Smooth muscle cell (in vitro differentiated cells): ENCODE measurements around the gene FHOD1. TPM values are rescaled to one million over a fixed set of nuclear protein-coding genes. Genes with fewer than 3 reads are reported as not detected.

ENCODE experiments used
- DNase-seq: peaks from one replicate; lab custom pipeline; 2025; ENCODE audit not compliant: unreplicated experiment; lab: John Stamatoyannopoulos, UW
- H2AFZ ChIP-seq: fragments of 200-600 bp; sonication (generic); 2 replicates; pipeline ENCODE4 v1.6.0; 2016; ENCODE audit warnings: antibody characterized with exemption, low read depth, mild to moderate bottlenecking
- H3F3A ChIP-seq: fragments of 200-600 bp; sonication (generic); 2 replicates; pipeline ENCODE4 v1.6.0; 2017; ENCODE audit warnings: antibody characterized with exemption, low read depth
- H3K27ac ChIP-seq: fragments of 200-600 bp; sonication (generic); 2 replicates; pipeline ENCODE4 v1.5.1; 2016; ENCODE audit warnings: low read depth, mild to moderate bottlenecking
- H3K27me3 ChIP-seq: fragments of 200-600 bp; sonication (generic); 2 replicates; pipeline ENCODE4 v1.6.1; 2016; ENCODE audit warnings: low read depth, mild to moderate bottlenecking
- H3K36me3 ChIP-seq: fragments of 200-600 bp; sonication (generic); 2 replicates; pipeline ENCODE4 v1.5.1; 2016; ENCODE audit warnings: low read depth
- H3K4me1 ChIP-seq: fragments of 200-600 bp; sonication (generic); 2 replicates; pipeline ENCODE4 v1.5.1; 2016; ENCODE audit warnings: low read depth
- H3K4me2 ChIP-seq: fragments of 200-600 bp; sonication (generic); 2 replicates; pipeline ENCODE4 v1.6.0; 2016; ENCODE audit warnings: mild to moderate bottlenecking
- H3K4me3 ChIP-seq: fragments of 200-600 bp; sonication (generic); 2 replicates; pipeline ENCODE4 v1.5.1; 2016; ENCODE audit warnings: mild to moderate bottlenecking
- H3K79me2 ChIP-seq: fragments of 200-600 bp; sonication (generic); 2 replicates; pipeline ENCODE4 v1.6.0; 2016; ENCODE audit warnings: low read depth, mild to moderate bottlenecking
- H3K9ac ChIP-seq: fragments of 200-600 bp; sonication (generic); 2 replicates; pipeline ENCODE4 v1.6.0; 2016; ENCODE audit warnings: low read depth
- H3K9me3 ChIP-seq: fragments of 200-600 bp; sonication (generic); replicated peaks from 2 replicates; pipeline ENCODE4 v1.5.1; 2016; ENCODE audit warnings: low read depth
- H4K20me1 ChIP-seq: fragments of 200-600 bp; sonication (generic); 2 replicates; pipeline ENCODE4 v1.6.0; 2016; ENCODE audit warnings: low read depth
- CTCF ChIP-seq: fragments of 200-600 bp; sonication (generic); IDR thresholded peaks from 2 replicates; pipeline ENCODE4 v1.5.1; 2017; ENCODE audit warnings: borderline replicate concordance, mild to moderate bottlenecking, antibody characterized with exemption; ENCODE audit not compliant: insufficient read depth, poor library complexity, severe bottlenecking
- WGBS: methylation state at CpG from one replicate; pipeline ENCODE4 v1.1.7; 2016; ENCODE audit warnings: low lambda C conversion rate; 5-methylcytosine and 5-hydroxymethylcytosine counted together
- polyA plus RNA-seq: library from polyadenylated mRNA; unstranded; fragments of >200 nt; fragmentation: Nextera tagmentation; extraction: Ambion mirVana; gene quantifications from 2 replicates; pipeline ENCODE4 v1.2.1, GENCODE V29; 2016
- total RNA-seq: library from RNA; depleted of rRNA; stranded (reverse); fragments of >200 nt; gene quantifications from 2 replicates; pipeline ENCODE4 v1.2.3, GENCODE V29; 2014

The FHOD1 gene
- total and polyA plus RNA-seq, 2 experiments from 2014 or later = 16.0 to 23.3 TPM

- Histone ChIP-seq H3K27me3 (no peaks in the 10 kb centered on the region), H3K4me3 (no peak overlapping the region), H3K27ac (no peak overlapping the region), H3K36me3 (no peaks in the 10 kb centered on the region), H3K4me2 (no peak overlapping the region), H4K20me1 (no peaks in the 10 kb centered on the region), H3K4me1 (no peaks in the 10 kb centered on the region), H3K9me3 (no peaks in the 10 kb centered on the region), H3F3A (no peaks in the 10 kb centered on the region), H2AFZ (no peak overlapping the region), H3K79me2 (no peaks in the 10 kb centered on the region), H3K9ac (no peak overlapping the region)
- TF ChIP-seq CTCF = no peak
- WGBS = 95% methylated on average over 27 of the region's 28 CpGs
- DNase-seq = no peak
Observed at GRCh38 chr16:67286441-67287235, 39.4 kb upstream of the FHOD1 start.

- H3K4me2 ChIP-seq = no peak overlapping the region
- no peaks in the 10 kb centered on the region for H3K4me1 ChIP-seq
- no peaks in the 10 kb centered on the region for H4K20me1 ChIP-seq
- H3K36me3 ChIP-seq = no peaks in the 10 kb centered on the region
- H2AFZ ChIP-seq = no peak overlapping the region
- no peaks in the 10 kb centered on the region for H3F3A ChIP-seq
- no peaks in the 10 kb centered on the region for H3K27me3 ChIP-seq
- no peak overlapping the region for H3K27ac ChIP-seq
- DNase-seq = no peak
- no peak overlapping the region for H3K9ac ChIP-seq
- TF ChIP-seq CTCF = peak; percentile 35
- WGBS = 78% methylated on average over 30 of the region's 34 CpGs
- H3K79me2 ChIP-seq = no peaks in the 10 kb centered on the region
- no peaks in the 10 kb centered on the region for H3K9me3 ChIP-seq
- no peak overlapping the region for H3K4me3 ChIP-seq
Observed at GRCh38 chr16:67284699-67285646, 37.7 kb upstream of the FHOD1 start.

- no peaks in the 10 kb centered on the region for H3K27me3 ChIP-seq
- H4K20me1 ChIP-seq = no peaks in the 10 kb centered on the region
- TF ChIP-seq CTCF = no peak
- H2AFZ ChIP-seq = no peak overlapping the region
- 96% methylated on average over 21 of the region's 21 CpGs for WGBS
- no peaks in the 10 kb centered on the region for H3K4me1 ChIP-seq
- no peak overlapping the region for H3K27ac ChIP-seq
- H3F3A ChIP-seq = peaks cover under 1% of the 10 kb centered on the region
- H3K36me3 ChIP-seq = no peaks in the 10 kb centered on the region
- H3K79me2 ChIP-seq = no peaks in the 10 kb centered on the region
- no peak overlapping the region for H3K4me2 ChIP-seq
- no peak overlapping the region for H3K9ac ChIP-seq
- no peak overlapping the region for H3K4me3 ChIP-seq
- H3K9me3 ChIP-seq = no peaks in the 10 kb centered on the region
- DNase-seq = no peak
Observed at GRCh38 chr16:67283826-67284555, 36.7 kb upstream of the FHOD1 start.
